HG03378 (cell line): ENCODE results near the gene RAP1GAP2.
A peak's percentile ranks its signal among the peaks of the same experiment; 100 is the strongest.
"Not testable (repeated sequence)": the region's sequence is repeated elsewhere in the genome, so short reads cannot be mapped to it uniquely, and the experiment has no call there.

Source experiments
- ATAC-seq: cut with Tn5 transposase; IDR thresholded peaks from one replicate; pipeline ENCODE4 v1.9.1; 2021; ENCODE audit warnings: mild to moderate bottlenecking, moderate library complexity; ENCODE audit not compliant: unreplicated experiment

Gene RAP1GAP2

GRCh38 chr17:3035256-3035967 lies 239.2 kb downstream of the RAP1GAP2 start:
- ATAC-seq = no peak

GRCh38 chr17:3035968-3036280 lies 239.7 kb downstream of the RAP1GAP2 start:
- ATAC-seq = no peak

GRCh38 chr17:3036800-3037199 lies 240.6 kb downstream of the RAP1GAP2 start:
- no peak for ATAC-seq

DNA sequence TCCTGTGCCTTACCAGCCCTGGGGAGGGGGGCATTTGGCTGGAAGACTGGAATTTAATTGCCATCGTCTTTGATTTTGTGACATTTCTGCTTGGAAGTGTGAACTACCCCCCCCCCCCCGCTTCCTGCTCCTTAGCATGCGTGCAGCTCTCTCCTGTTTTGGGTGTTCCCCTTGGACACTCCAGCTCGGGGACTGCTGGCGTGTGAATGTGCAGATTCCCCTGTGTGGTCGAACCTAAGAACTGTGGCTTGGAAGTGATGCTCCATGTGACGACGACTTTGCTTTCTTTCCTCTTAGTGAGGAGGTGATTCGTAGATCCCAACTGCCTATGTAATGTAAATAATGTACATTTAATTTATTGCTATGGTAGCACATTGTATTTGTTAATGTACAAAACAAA lies 241.0 kb downstream of the RAP1GAP2 start:
- no peak for ATAC-seq

GRCh38 chr17:3038941-3039340 lies 242.7 kb downstream of the RAP1GAP2 start:
- ATAC-seq = no peak

GRCh38 chr17:3039736-3040135 lies 243.5 kb downstream of the RAP1GAP2 start:
- ATAC-seq = no peak

- no peak for ATAC-seq
Measured at GRCh38 chr17:3040882-3041281, 244.6 kb downstream of the RAP1GAP2 start.

- no peak for ATAC-seq
Measured at GRCh38 chr17:3043737-3044365, 247.6 kb downstream of the RAP1GAP2 start.

DNA sequence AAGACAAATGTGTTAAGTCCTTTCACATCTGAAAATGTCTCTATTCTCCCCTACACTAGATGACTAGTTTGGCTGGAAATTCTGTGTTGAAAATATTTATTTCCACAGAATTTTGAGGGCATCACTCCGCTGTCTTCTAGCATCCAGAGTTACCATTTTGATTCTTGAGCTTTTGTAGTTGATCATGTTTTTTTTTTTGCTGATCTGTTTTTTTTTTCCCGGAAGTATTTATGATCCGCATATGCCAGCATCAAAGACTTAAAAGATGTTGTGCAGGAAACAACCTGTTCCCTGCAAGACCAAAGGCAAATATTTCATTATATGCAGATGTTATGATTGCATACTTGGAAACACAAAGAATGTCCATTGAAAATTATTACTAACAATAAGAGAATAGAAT lies 250.5 kb downstream of the RAP1GAP2 start:
- ATAC-seq = no peak

- peak; percentile 90 for ATAC-seq
Measured at GRCh38 chr17:3048727-3049471, 252.7 kb downstream of the RAP1GAP2 start.

- ATAC-seq = no peak
Measured at GRCh38 chr17:3049705-3050295, 253.6 kb downstream of the RAP1GAP2 start.

GRCh38 chr17:3054868-3055267 lies 258.6 kb downstream of the RAP1GAP2 start:
- not testable (repeated sequence) for ATAC-seq

DNA sequence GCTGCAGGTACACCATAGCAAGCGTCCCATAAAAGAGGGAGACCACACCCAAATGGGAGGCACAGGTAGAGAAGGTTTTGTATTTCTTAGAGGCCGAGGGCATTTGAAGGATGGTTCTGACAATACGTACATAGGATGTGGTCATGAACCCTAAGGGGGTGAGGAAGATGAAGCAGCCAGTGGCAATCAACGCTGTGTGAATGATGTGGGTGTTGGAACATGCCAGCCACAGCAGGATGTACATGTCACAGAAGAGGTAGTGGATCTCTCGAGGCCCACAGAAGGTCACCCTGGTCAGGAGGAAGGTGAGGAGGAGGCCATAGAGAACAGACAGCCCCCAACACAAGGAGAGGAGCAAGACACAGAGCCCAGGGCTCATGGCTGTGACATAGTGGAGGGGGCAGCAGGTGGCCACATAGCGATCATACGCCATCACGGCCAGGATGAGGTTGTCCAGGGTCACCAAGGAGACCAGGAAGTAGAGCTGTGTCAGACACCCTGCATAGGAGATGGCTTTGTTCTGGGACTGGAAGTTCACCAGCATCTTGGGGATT lies 266.7 kb downstream of the RAP1GAP2 start:
- not testable (repeated sequence) for ATAC-seq

DNA sequence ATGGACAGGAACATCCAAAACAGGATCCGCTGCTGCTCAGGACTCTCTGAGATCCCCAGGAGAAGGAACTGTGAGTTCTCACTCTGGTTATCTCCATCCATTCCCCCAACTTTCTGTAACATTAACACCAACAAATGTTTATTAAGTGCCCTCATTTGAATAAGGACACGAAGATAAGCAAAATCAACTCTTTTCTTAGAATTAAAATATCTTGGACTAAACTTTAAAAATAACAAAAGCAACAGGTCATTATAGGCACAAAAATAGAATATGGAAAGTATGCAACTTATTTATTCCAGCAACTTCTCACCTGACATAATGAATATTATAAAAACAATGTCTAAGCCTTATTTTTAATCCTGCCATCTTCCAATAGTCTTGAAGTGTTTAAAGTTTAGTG lies 267.3 kb downstream of the RAP1GAP2 start, which contains the start of gene OR1D5:
OR1D5 (minus strand) TSS at position 101 of the 400 bp plus-strand sequence; CDS start at position 101, 0 bp downstream.
- ATAC-seq = not testable (repeated sequence)

DNA sequence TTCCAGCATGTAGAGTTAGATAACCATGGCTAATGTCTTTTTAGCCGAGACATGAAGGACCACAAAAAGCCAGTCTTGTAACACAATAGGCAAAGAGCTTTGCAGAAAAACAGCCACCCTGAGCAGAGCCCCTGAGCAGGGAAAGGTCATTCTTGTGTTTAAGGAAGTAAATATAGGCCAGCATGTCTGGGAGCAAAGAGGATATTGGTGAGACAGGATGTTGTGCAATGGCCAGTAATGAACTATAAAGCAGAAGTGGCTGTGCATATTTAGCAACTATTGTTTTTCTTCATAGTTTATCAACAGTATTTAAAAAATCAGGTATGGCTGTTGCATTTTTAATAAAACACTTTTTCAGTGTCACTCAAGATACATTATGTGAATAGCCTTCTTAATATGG lies 269.0 kb downstream of the RAP1GAP2 start:
- ATAC-seq = not testable (repeated sequence)

GRCh38 chr17:3073850-3074249 lies 277.6 kb downstream of the RAP1GAP2 start:
- not testable (repeated sequence) for ATAC-seq
